ENCODE data around the gene LCE5A. TPM values are rescaled to one million over a fixed set of nuclear protein-coding genes. Genes with fewer than 3 reads are reported as not detected.
A peak's percentile ranks its signal among the peaks of the same experiment; 100 is the strongest.

The LCE5A gene
- total and polyA plus RNA-seq, 2 donors: 0.43 TPM; not detected in 1

GRCh38 chr1:152513081-152513480, 2.5 kb downstream of the LCE5A start:
- 87% methylated on average over 3 of the region's 3 CpGs for WGBS
- no peaks in the 10 kb centered on the region for H3K36me3 ChIP-seq (ENCODE audit: control insufficient read depth in 2 of 2, insufficient read depth in 2 of 2, low read length in 1 of 2)
- H3K9me3 ChIP-seq (ENCODE audit: control insufficient read depth in 2 of 2, insufficient read depth in 1 of 2, low read length in 1 of 2): no peaks in the 10 kb centered on the region
- no peaks in the 10 kb centered on the region for H3K4me1 ChIP-seq (ENCODE audit: control insufficient read depth in 2 of 2, insufficient read depth in 2 of 2, low read length in 2 of 2)
- no peak for DNase-seq (ENCODE audit: low read depth in 6 of 9, low spot score in 9 of 9)
- H3K27me3 ChIP-seq (ENCODE audit: control insufficient read depth in 2 of 2, insufficient read depth in 1 of 2, low read length in 1 of 2): peaks cover 15 to 45% of the 10 kb centered on the region in 2 donors
- no peak overlapping the region for H3K27ac ChIP-seq (ENCODE audit: low read depth in 1 of 2, low read length in 1 of 2)
- H3K4me3 ChIP-seq (ENCODE audit: low read length in 2 of 2): no peak overlapping the region

GRCh38 chr1:152514715-152515433, 4.3 kb downstream of the LCE5A start:
- H3K4me3 ChIP-seq (ENCODE audit: low read length in 2 of 2): no peak overlapping the region
- H3K36me3 ChIP-seq (ENCODE audit: control insufficient read depth in 2 of 2, insufficient read depth in 2 of 2, low read length in 1 of 2): no peaks in the 10 kb centered on the region
- peaks cover 15 to 45% of the 10 kb centered on the region in 2 donors for H3K27me3 ChIP-seq (ENCODE audit: control insufficient read depth in 2 of 2, insufficient read depth in 1 of 2, low read length in 1 of 2)
- DNase-seq (ENCODE audit: low read depth in 6 of 9, low spot score in 9 of 9): no peak
- no peak overlapping the region for H3K27ac ChIP-seq (ENCODE audit: low read depth in 1 of 2, low read length in 1 of 2)
- no peaks in the 10 kb centered on the region for H3K9me3 ChIP-seq (ENCODE audit: control insufficient read depth in 2 of 2, insufficient read depth in 1 of 2, low read length in 1 of 2)
- no peaks in the 10 kb centered on the region for H3K4me1 ChIP-seq (ENCODE audit: control insufficient read depth in 2 of 2, insufficient read depth in 2 of 2, low read length in 2 of 2)
- 42% methylated on average over 17 of the region's 17 CpGs for WGBS

- Histone ChIP-seq H3K9me3 (ENCODE audit: control insufficient read depth in 2 of 2, insufficient read depth in 1 of 2, low read length in 1 of 2) (no peaks in the 10 kb centered on the region), H3K27ac (ENCODE audit: low read depth in 1 of 2, low read length in 1 of 2) (no peak overlapping the region), H3K36me3 (ENCODE audit: control insufficient read depth in 2 of 2, insufficient read depth in 2 of 2, low read length in 1 of 2) (no peaks in the 10 kb centered on the region), H3K4me1 (ENCODE audit: control insufficient read depth in 2 of 2, insufficient read depth in 2 of 2, low read length in 2 of 2) (no peaks in the 10 kb centered on the region), H3K4me3 (ENCODE audit: low read length in 2 of 2) (no peak overlapping the region), H3K27me3 (ENCODE audit: control insufficient read depth in 2 of 2, insufficient read depth in 1 of 2, low read length in 1 of 2) (peaks cover 15 to 45% of the 10 kb centered on the region in 2 donors)
- no peak for DNase-seq (ENCODE audit: low read depth in 6 of 9, low spot score in 9 of 9)
- WGBS: 1% methylated on average over 33 of the region's 33 CpGs
Observed at GRCh38 chr1:152515434-152515783, 4.8 kb downstream of the LCE5A start.

- WGBS: 76% methylated on average over 7 of the region's 7 CpGs
- Histone ChIP-seq H3K27ac (ENCODE audit: low read depth in 1 of 2, low read length in 1 of 2) (no peak overlapping the region), H3K9me3 (ENCODE audit: control insufficient read depth in 2 of 2, insufficient read depth in 1 of 2, low read length in 1 of 2) (no peaks in the 10 kb centered on the region), H3K36me3 (ENCODE audit: control insufficient read depth in 2 of 2, insufficient read depth in 2 of 2, low read length in 1 of 2) (no peaks in the 10 kb centered on the region), H3K27me3 (ENCODE audit: control insufficient read depth in 2 of 2, insufficient read depth in 1 of 2, low read length in 1 of 2) (peaks cover 15 to 45% of the 10 kb centered on the region in 2 donors), H3K4me3 (ENCODE audit: low read length in 2 of 2) (no peak overlapping the region), H3K4me1 (ENCODE audit: control insufficient read depth in 2 of 2, insufficient read depth in 2 of 2, low read length in 2 of 2) (no peaks in the 10 kb centered on the region)
- no peak for DNase-seq (ENCODE audit: low read depth in 6 of 9, low spot score in 9 of 9)
Observed at GRCh38 chr1:152516082-152516481, 5.5 kb downstream of the LCE5A start.

- no peak overlapping the region for H3K27ac ChIP-seq (ENCODE audit: low read depth in 1 of 2, low read length in 1 of 2)
- no peaks in the 10 kb centered on the region for H3K9me3 ChIP-seq (ENCODE audit: control insufficient read depth in 2 of 2, insufficient read depth in 1 of 2, low read length in 1 of 2)
- DNase-seq (ENCODE audit: low read depth in 6 of 9, low spot score in 9 of 9): no peak
- H3K27me3 ChIP-seq (ENCODE audit: control insufficient read depth in 2 of 2, insufficient read depth in 1 of 2, low read length in 1 of 2): peaks cover 11 to 41% of the 10 kb centered on the region in 2 donors
- no peaks in the 10 kb centered on the region for H3K4me1 ChIP-seq (ENCODE audit: control insufficient read depth in 2 of 2, insufficient read depth in 2 of 2, low read length in 2 of 2)
- no peak overlapping the region for H3K4me3 ChIP-seq (ENCODE audit: low read length in 2 of 2)
- WGBS: 88% methylated on average over 7 of the region's 7 CpGs
- H3K36me3 ChIP-seq (ENCODE audit: control insufficient read depth in 2 of 2, insufficient read depth in 2 of 2, low read length in 1 of 2): no peaks in the 10 kb centered on the region
Observed at GRCh38 chr1:152517237-152517811, 6.7 kb downstream of the LCE5A start.

GRCh38 chr1:152519851-152520250, 9.2 kb downstream of the LCE5A start:
- 8% methylated on average over 1 of the region's 1 CpG for WGBS
- H3K4me3 ChIP-seq (ENCODE audit: low read length in 2 of 2): no peak overlapping the region
- H3K4me1 ChIP-seq (ENCODE audit: control insufficient read depth in 2 of 2, insufficient read depth in 2 of 2, low read length in 2 of 2): no peaks in the 10 kb centered on the region
- no peak for DNase-seq (ENCODE audit: low read depth in 6 of 9, low spot score in 9 of 9)
- H3K27me3 ChIP-seq (ENCODE audit: control insufficient read depth in 2 of 2, insufficient read depth in 1 of 2, low read length in 1 of 2): peaks cover 8 to 27% of the 10 kb centered on the region in 2 donors
- no peaks in the 10 kb centered on the region for H3K9me3 ChIP-seq (ENCODE audit: control insufficient read depth in 2 of 2, insufficient read depth in 1 of 2, low read length in 1 of 2)
- H3K36me3 ChIP-seq (ENCODE audit: control insufficient read depth in 2 of 2, insufficient read depth in 2 of 2, low read length in 1 of 2): no peaks in the 10 kb centered on the region
- H3K27ac ChIP-seq (ENCODE audit: low read depth in 1 of 2, low read length in 1 of 2): no peak overlapping the region

GRCh38 chr1:152520561-152521090, 10.0 kb downstream of the LCE5A start:
- Histone ChIP-seq H3K27ac (ENCODE audit: low read depth in 1 of 2, low read length in 1 of 2) (no peak overlapping the region), H3K4me1 (ENCODE audit: control insufficient read depth in 2 of 2, insufficient read depth in 2 of 2, low read length in 2 of 2) (no peaks in the 10 kb centered on the region), H3K27me3 (ENCODE audit: control insufficient read depth in 2 of 2, insufficient read depth in 1 of 2, low read length in 1 of 2) (peaks cover 2 to 19% of the 10 kb centered on the region in 2 donors), H3K4me3 (ENCODE audit: low read length in 2 of 2) (no peak overlapping the region), H3K9me3 (ENCODE audit: control insufficient read depth in 2 of 2, insufficient read depth in 1 of 2, low read length in 1 of 2) (no peaks in the 10 kb centered on the region), H3K36me3 (ENCODE audit: control insufficient read depth in 2 of 2, insufficient read depth in 2 of 2, low read length in 1 of 2) (no peaks in the 10 kb centered on the region)
- DNase-seq (ENCODE audit: low read depth in 6 of 9, low spot score in 9 of 9): no peak
- WGBS: 65% methylated on average over 4 of the region's 4 CpGs

GRCh38 chr1:152525080-152525641, 14.6 kb downstream of the LCE5A start:
- Histone ChIP-seq H3K36me3 (ENCODE audit: control insufficient read depth in 2 of 2, insufficient read depth in 2 of 2, low read length in 1 of 2) (no peaks in the 10 kb centered on the region), H3K4me3 (ENCODE audit: low read length in 2 of 2) (no peak overlapping the region), H3K27ac (ENCODE audit: low read depth in 1 of 2, low read length in 1 of 2) (no peak overlapping the region), H3K27me3 (ENCODE audit: control insufficient read depth in 2 of 2, insufficient read depth in 1 of 2, low read length in 1 of 2) (no peaks in the 10 kb centered on the region), H3K9me3 (ENCODE audit: control insufficient read depth in 2 of 2, insufficient read depth in 1 of 2, low read length in 1 of 2) (no peaks in the 10 kb centered on the region), H3K4me1 (ENCODE audit: control insufficient read depth in 2 of 2, insufficient read depth in 2 of 2, low read length in 2 of 2) (no peaks in the 10 kb centered on the region)
- DNase-seq (ENCODE audit: low read depth in 6 of 9, low spot score in 9 of 9): no peak
- WGBS: 61% methylated on average over 1 of the region's 1 CpG

GRCh38 chr1:152533327-152533938, 22.8 kb downstream of the LCE5A start:
- Histone ChIP-seq H3K27me3 (ENCODE audit: control insufficient read depth in 2 of 2, insufficient read depth in 1 of 2, low read length in 1 of 2) (no peaks in the 10 kb centered on the region), H3K27ac (ENCODE audit: low read depth in 1 of 2, low read length in 1 of 2) (no peak overlapping the region), H3K36me3 (ENCODE audit: control insufficient read depth in 2 of 2, insufficient read depth in 2 of 2, low read length in 1 of 2) (no peaks in the 10 kb centered on the region), H3K4me3 (ENCODE audit: low read length in 2 of 2) (no peak overlapping the region), H3K9me3 (ENCODE audit: control insufficient read depth in 2 of 2, insufficient read depth in 1 of 2, low read length in 1 of 2) (no peaks in the 10 kb centered on the region), H3K4me1 (ENCODE audit: control insufficient read depth in 2 of 2, insufficient read depth in 2 of 2, low read length in 2 of 2) (no peaks in the 10 kb centered on the region)
- peak in 4 of 9 donors; percentile 4 to 15 (median 8) for DNase-seq (ENCODE audit: low read depth in 6 of 9, low spot score in 9 of 9)
- WGBS: 25% methylated on average over 7 of the region's 7 CpGs
